ENCODE results near the gene ZNF316. TPM values are rescaled to one million over a fixed set of nuclear protein-coding genes. Genes with fewer than 3 reads are reported as not detected.

The ZNF316 gene
- total and polyA plus RNA-seq, 4 donors: 9.9 to 54.5 (median 27.9) TPM

DNA sequence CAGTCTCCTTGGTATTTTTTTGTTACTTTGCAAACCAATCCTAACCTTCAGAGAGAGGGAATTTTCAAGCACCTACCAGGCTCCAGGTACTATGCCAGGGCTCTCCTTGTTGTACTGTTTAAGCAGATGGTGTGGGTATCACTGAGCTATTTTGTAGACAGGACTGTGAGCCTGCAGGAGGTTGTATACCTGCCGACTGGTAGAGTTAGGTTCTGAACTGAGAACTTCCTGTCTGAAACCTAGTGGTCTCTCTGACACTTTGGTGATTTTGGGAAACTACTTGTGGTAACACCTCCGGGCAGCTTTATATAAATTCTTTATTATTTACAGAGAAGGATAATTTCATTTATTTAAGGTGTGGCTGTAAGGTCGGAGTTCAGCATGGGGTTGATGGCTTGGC, 17.2 kb upstream of the ZNF316 start:
- Histone ChIP-seq H3K4me3 (ENCODE audit: low read depth, low read length) (no peak overlapping the region), H3K27me3 (ENCODE audit: control insufficient read depth, insufficient read depth, low read length) (no peaks in the 10 kb centered on the region), H3K36me3 (ENCODE audit: control insufficient read depth, insufficient read depth, low read length) (peaks cover 75% of the 10 kb centered on the region), H3K9me3 (ENCODE audit: control insufficient read depth, insufficient read depth, low read length) (no peaks in the 10 kb centered on the region), H3K4me1 (ENCODE audit: control insufficient read depth, insufficient read depth, low read length) (peaks cover 16% of the 10 kb centered on the region), H3K27ac (ENCODE audit: low read depth, low read length) (no peak overlapping the region)
- no peak for DNase-seq (ENCODE audit: low read depth in 4 of 6, low spot score in 6 of 6)
- WGBS (ENCODE audit: insufficient coverage): 100% methylated on average over 1 of the region's 3 CpGs

DNA sequence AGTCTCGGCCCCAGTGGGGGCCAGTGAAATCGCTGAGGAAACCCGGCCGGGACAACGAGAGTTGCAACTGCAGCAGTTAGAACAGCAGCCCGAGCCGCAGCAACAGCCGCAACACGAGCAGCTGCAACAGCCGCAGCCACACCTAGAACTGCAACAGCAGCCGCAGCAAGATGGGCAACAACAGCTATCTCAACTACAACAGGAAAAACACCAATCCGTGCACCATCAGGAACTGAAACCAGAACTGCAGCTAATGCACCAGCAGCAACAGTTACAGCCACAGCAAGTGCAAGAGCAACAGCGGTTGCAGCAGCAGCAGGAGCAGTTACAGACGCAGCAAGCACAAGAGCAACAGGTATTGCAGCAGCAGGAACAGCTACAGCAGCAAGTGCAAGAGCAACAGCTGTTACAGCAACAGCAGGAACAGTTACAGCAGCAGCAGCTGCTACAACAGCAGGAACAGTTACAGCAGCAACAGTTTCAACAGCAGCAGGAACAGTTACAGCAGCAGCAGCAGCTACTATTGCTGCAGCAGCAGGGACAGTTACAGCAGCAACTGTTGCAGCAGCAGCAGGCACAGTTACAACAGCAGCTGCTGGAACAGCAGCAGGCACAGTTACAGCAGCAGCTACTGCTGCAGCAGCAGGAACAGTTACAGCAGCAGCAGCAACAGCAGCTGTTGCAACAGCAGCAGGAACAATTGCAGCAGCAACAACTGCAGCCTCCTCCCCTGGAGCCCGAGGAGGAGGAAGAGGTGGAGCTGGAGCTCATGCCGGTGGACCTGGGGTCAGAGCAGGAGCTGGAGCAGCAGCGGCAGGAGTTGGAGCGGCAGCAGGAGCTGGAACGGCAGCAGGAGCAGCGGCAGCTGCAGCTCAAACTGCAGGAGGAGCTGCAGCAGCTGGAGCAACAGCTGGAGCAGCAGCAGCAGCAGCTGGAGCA, 15.7 kb upstream of the ZNF316 start:
- peaks cover 7% of the 10 kb centered on the region for H3K4me1 ChIP-seq (ENCODE audit: control insufficient read depth, insufficient read depth, low read length)
- H3K36me3 ChIP-seq (ENCODE audit: control insufficient read depth, insufficient read depth, low read length): peaks cover 90% of the 10 kb centered on the region
- WGBS (ENCODE audit: insufficient coverage): 89% methylated on average over 20 of the region's 20 CpGs

GRCh38 chr7:6622134-6622710, 14.9 kb upstream of the ZNF316 start:
- 86% methylated on average over 60 of the region's 67 CpGs for WGBS (ENCODE audit: insufficient coverage)
- Histone ChIP-seq H3K27ac (ENCODE audit: low read depth, low read length) (no peak overlapping the region), H3K9me3 (ENCODE audit: control insufficient read depth, insufficient read depth, low read length) (no peaks in the 10 kb centered on the region), H3K4me3 (ENCODE audit: low read depth, low read length) (no peak overlapping the region), H3K36me3 (ENCODE audit: control insufficient read depth, insufficient read depth, low read length) (peaks cover 86% of the 10 kb centered on the region), H3K4me1 (ENCODE audit: control insufficient read depth, insufficient read depth, low read length) (no peaks in the 10 kb centered on the region), H3K27me3 (ENCODE audit: control insufficient read depth, insufficient read depth, low read length) (no peaks in the 10 kb centered on the region)
- no peak for DNase-seq (ENCODE audit: low read depth in 4 of 6, low spot score in 6 of 6)

More for the DNA sequence above, 15.7 kb upstream of the ZNF316 start:
- no peak overlapping the region for H3K4me3 ChIP-seq (ENCODE audit: low read depth, low read length)
- H3K27me3 ChIP-seq (ENCODE audit: control insufficient read depth, insufficient read depth, low read length): no peaks in the 10 kb centered on the region
- no peak overlapping the region for H3K27ac ChIP-seq (ENCODE audit: low read depth, low read length)
- H3K9me3 ChIP-seq (ENCODE audit: control insufficient read depth, insufficient read depth, low read length): no peaks in the 10 kb centered on the region
- no peak for DNase-seq (ENCODE audit: low read depth in 4 of 6, low spot score in 6 of 6)

- Histone ChIP-seq H3K36me3 (ENCODE audit: control insufficient read depth, insufficient read depth, low read length) (peaks cover 77% of the 10 kb centered on the region), H3K27ac (ENCODE audit: low read depth, low read length) (no peak overlapping the region), H3K4me1 (ENCODE audit: control insufficient read depth, insufficient read depth, low read length) (peaks cover 6% of the 10 kb centered on the region), H3K4me3 (ENCODE audit: low read depth, low read length) (no peak overlapping the region), H3K9me3 (ENCODE audit: control insufficient read depth, insufficient read depth, low read length) (no peaks in the 10 kb centered on the region), H3K27me3 (ENCODE audit: control insufficient read depth, insufficient read depth, low read length) (no peaks in the 10 kb centered on the region)
- DNase-seq (ENCODE audit: low read depth in 4 of 6, low spot score in 6 of 6): no peak
- WGBS (ENCODE audit: insufficient coverage): 86% methylated on average over 9 of the region's 15 CpGs
These were observed 13.4 kb upstream of the ZNF316 start for GRCh38 chr7:6623589-6624245.

GRCh38 chr7:6624246-6624611, 12.9 kb upstream of the ZNF316 start:
- WGBS (ENCODE audit: insufficient coverage): 88% methylated on average over 2 of the region's 3 CpGs
- peaks cover 72% of the 10 kb centered on the region for H3K36me3 ChIP-seq (ENCODE audit: control insufficient read depth, insufficient read depth, low read length)
- H3K9me3 ChIP-seq (ENCODE audit: control insufficient read depth, insufficient read depth, low read length): no peaks in the 10 kb centered on the region

DNA sequence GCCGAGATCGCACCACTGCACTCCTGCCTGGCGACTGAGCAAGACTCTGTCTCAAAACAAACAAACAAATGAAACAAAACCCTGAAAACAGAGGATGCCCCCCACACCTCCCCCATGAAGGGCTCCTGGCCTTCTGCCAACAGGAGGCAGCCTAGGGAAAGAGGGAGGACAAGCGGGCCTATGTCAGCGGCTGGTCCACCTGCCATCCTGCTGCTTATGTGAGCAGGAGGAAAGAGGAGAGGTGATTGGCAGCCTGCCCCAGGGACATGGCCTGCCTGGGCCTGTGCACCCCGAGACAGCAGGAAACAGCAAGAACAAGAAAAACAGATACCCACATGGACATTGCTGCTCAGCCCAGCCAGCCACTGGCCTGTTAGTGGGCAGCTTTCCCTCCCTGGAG, 9.1 kb upstream of the ZNF316 start:
- Histone ChIP-seq H3K27ac (ENCODE audit: low read depth, low read length) (no peak overlapping the region), H3K9me3 (ENCODE audit: control insufficient read depth, insufficient read depth, low read length) (no peaks in the 10 kb centered on the region), H3K27me3 (ENCODE audit: control insufficient read depth, insufficient read depth, low read length) (no peaks in the 10 kb centered on the region), H3K4me1 (ENCODE audit: control insufficient read depth, insufficient read depth, low read length) (peaks cover 6% of the 10 kb centered on the region), H3K36me3 (ENCODE audit: control insufficient read depth, insufficient read depth, low read length) (peaks cover 38% of the 10 kb centered on the region), H3K4me3 (ENCODE audit: low read depth, low read length) (no peak overlapping the region)
- WGBS (ENCODE audit: insufficient coverage): 53% methylated on average over 6 of the region's 6 CpGs
- no peak for DNase-seq (ENCODE audit: low read depth in 4 of 6, low spot score in 6 of 6)

More at GRCh38 chr7:6624246-6624611, 12.9 kb upstream of the ZNF316 start:
- H3K4me3 ChIP-seq (ENCODE audit: low read depth, low read length): no peak overlapping the region
- DNase-seq (ENCODE audit: low read depth in 4 of 6, low spot score in 6 of 6): no peak
- H3K27ac ChIP-seq (ENCODE audit: low read depth, low read length): no peak overlapping the region
- H3K4me1 ChIP-seq (ENCODE audit: control insufficient read depth, insufficient read depth, low read length): peaks cover 6% of the 10 kb centered on the region
- no peaks in the 10 kb centered on the region for H3K27me3 ChIP-seq (ENCODE audit: control insufficient read depth, insufficient read depth, low read length)

GRCh38 chr7:6630007-6630849, 6.9 kb upstream of the ZNF316 start:
- peaks cover 20% of the 10 kb centered on the region for H3K36me3 ChIP-seq (ENCODE audit: control insufficient read depth, insufficient read depth, low read length)
- peaks cover 6% of the 10 kb centered on the region for H3K4me1 ChIP-seq (ENCODE audit: control insufficient read depth, insufficient read depth, low read length)
- H3K27ac ChIP-seq (ENCODE audit: low read depth, low read length): no peak overlapping the region
- no peaks in the 10 kb centered on the region for H3K9me3 ChIP-seq (ENCODE audit: control insufficient read depth, insufficient read depth, low read length)
- WGBS (ENCODE audit: insufficient coverage): 86% methylated on average over 7 of the region's 11 CpGs
- H3K4me3 ChIP-seq (ENCODE audit: low read depth, low read length): no peak overlapping the region
- DNase-seq (ENCODE audit: low read depth in 4 of 6, low spot score in 6 of 6): no peak
- no peaks in the 10 kb centered on the region for H3K27me3 ChIP-seq (ENCODE audit: control insufficient read depth, insufficient read depth, low read length)

DNA sequence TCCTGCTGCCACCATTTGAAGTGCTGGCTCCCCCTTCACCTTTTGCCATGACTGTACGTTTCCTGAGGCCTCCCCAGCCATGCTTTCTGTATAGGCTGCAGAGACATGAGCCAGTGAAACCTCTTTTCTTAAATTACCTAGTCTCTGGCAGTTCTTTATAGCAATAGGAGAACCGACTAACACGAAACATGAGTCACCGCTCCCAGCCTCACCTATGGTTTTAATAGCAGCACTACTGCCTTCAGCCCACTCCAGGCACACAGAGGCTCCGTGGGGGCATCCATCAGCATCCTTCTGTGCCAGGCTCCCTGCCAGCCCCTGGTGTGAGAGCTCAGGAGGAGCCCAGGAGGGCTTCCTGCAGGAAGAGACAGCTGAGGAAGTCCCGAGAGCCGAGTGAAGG, 5.5 kb upstream of the ZNF316 start:
- Histone ChIP-seq H3K4me1 (ENCODE audit: control insufficient read depth, insufficient read depth, low read length) (peaks cover 12% of the 10 kb centered on the region), H3K36me3 (ENCODE audit: control insufficient read depth, insufficient read depth, low read length) (peaks cover 6% of the 10 kb centered on the region), H3K27ac (ENCODE audit: low read depth, low read length) (no peak overlapping the region), H3K4me3 (ENCODE audit: low read depth, low read length) (no peak overlapping the region), H3K9me3 (ENCODE audit: control insufficient read depth, insufficient read depth, low read length) (no peaks in the 10 kb centered on the region), H3K27me3 (ENCODE audit: control insufficient read depth, insufficient read depth, low read length) (no peaks in the 10 kb centered on the region)
- DNase-seq (ENCODE audit: low read depth in 4 of 6, low spot score in 6 of 6): no peak
- WGBS (ENCODE audit: insufficient coverage): 79% methylated on average over 7 of the region's 7 CpGs

- 91% methylated on average over 4 of the region's 8 CpGs for WGBS (ENCODE audit: insufficient coverage)
- Histone ChIP-seq H3K4me1 (ENCODE audit: control insufficient read depth, insufficient read depth, low read length) (peaks cover 22% of the 10 kb centered on the region), H3K9me3 (ENCODE audit: control insufficient read depth, insufficient read depth, low read length) (no peaks in the 10 kb centered on the region), H3K4me3 (ENCODE audit: low read depth, low read length) (no peak overlapping the region), H3K36me3 (ENCODE audit: control insufficient read depth, insufficient read depth, low read length) (peaks cover 2% of the 10 kb centered on the region), H3K27me3 (ENCODE audit: control insufficient read depth, insufficient read depth, low read length) (no peaks in the 10 kb centered on the region), H3K27ac (ENCODE audit: low read depth, low read length) (no peak overlapping the region)
- no peak for DNase-seq (ENCODE audit: low read depth in 4 of 6, low spot score in 6 of 6)
These were observed 3.1 kb upstream of the ZNF316 start for GRCh38 chr7:6634021-6634420.
